ENCODE results near the gene IFNAR2.
"Not testable (repeated sequence)": the region's sequence is repeated elsewhere in the genome, so short reads cannot be mapped to it uniquely, and the experiment has no call there.

IFNAR2 gene

GRCh38 chr21:33217138-33217520 is 12.6 kb upstream of the IFNAR2 start:
- DNase-seq = no peak

- DNase-seq = no peak
Observed at GRCh38 chr21:33219300-33219699, 10.4 kb upstream of the IFNAR2 start.

GRCh38 chr21:33219954-33220353 is 9.8 kb upstream of the IFNAR2 start:
- no peak for DNase-seq

- not testable (repeated sequence) for DNase-seq
Observed at GRCh38 chr21:33225376-33225775, 4.4 kb upstream of the IFNAR2 start.

GRCh38 chr21:33228455-33228854 is 1.3 kb upstream of the IFNAR2 start:
- no peak for DNase-seq

GRCh38 chr21:33229099-33229783 is 497 bp upstream of the IFNAR2 start:
- DNase-seq = no peak

GRCh38 chr21:33230545-33231324 is 997 bp downstream of the IFNAR2 start:
- DNase-seq = no peak

- no peak for DNase-seq
Observed at GRCh38 chr21:33231526-33231925, 1.8 kb downstream of the IFNAR2 start.

GRCh38 chr21:33232291-33233034 is 2.7 kb downstream of the IFNAR2 start:
- no peak for DNase-seq

- no peak for DNase-seq
Observed at GRCh38 chr21:33234635-33235520, 5.1 kb downstream of the IFNAR2 start.

- DNase-seq = no peak
Observed at GRCh38 chr21:33236013-33236686, 6.4 kb downstream of the IFNAR2 start.

GRCh38 chr21:33236766-33237165 is 7.0 kb downstream of the IFNAR2 start:
- no peak for DNase-seq

- no peak for DNase-seq
Observed at GRCh38 chr21:33237486-33237885, 7.7 kb downstream of the IFNAR2 start.

- DNase-seq = no peak
Observed at GRCh38 chr21:33238146-33238545, 8.4 kb downstream of the IFNAR2 start.

- no peak for DNase-seq
Observed at GRCh38 chr21:33238565-33239255, 9.0 kb downstream of the IFNAR2 start.

- DNase-seq = not testable (repeated sequence)
Observed at GRCh38 chr21:33239559-33240127, 9.9 kb downstream of the IFNAR2 start.

GRCh38 chr21:33240404-33240803 is 10.7 kb downstream of the IFNAR2 start:
- no peak for DNase-seq

- no peak for DNase-seq
Observed at GRCh38 chr21:33241846-33242245, 12.1 kb downstream of the IFNAR2 start.

GRCh38 chr21:33242846-33243245 is 13.1 kb downstream of the IFNAR2 start:
- not testable (repeated sequence) for DNase-seq

- no peak for DNase-seq
Observed at GRCh38 chr21:33244082-33244778, 14.5 kb downstream of the IFNAR2 start.

GRCh38 chr21:33244779-33245105 is 15.0 kb downstream of the IFNAR2 start:
- no peak for DNase-seq
